ENCODE results near the gene UBXN11. TPM values are rescaled to one million over a fixed set of nuclear protein-coding genes. Genes with fewer than 3 reads are reported as not detected.

The UBXN11 gene
- total and polyA plus RNA-seq, 2 of the 13 experiments (the other 11 are each of a cell fraction or from before 2014, with no cell fraction given): 9.3 to 10.4 TPM

DNA sequence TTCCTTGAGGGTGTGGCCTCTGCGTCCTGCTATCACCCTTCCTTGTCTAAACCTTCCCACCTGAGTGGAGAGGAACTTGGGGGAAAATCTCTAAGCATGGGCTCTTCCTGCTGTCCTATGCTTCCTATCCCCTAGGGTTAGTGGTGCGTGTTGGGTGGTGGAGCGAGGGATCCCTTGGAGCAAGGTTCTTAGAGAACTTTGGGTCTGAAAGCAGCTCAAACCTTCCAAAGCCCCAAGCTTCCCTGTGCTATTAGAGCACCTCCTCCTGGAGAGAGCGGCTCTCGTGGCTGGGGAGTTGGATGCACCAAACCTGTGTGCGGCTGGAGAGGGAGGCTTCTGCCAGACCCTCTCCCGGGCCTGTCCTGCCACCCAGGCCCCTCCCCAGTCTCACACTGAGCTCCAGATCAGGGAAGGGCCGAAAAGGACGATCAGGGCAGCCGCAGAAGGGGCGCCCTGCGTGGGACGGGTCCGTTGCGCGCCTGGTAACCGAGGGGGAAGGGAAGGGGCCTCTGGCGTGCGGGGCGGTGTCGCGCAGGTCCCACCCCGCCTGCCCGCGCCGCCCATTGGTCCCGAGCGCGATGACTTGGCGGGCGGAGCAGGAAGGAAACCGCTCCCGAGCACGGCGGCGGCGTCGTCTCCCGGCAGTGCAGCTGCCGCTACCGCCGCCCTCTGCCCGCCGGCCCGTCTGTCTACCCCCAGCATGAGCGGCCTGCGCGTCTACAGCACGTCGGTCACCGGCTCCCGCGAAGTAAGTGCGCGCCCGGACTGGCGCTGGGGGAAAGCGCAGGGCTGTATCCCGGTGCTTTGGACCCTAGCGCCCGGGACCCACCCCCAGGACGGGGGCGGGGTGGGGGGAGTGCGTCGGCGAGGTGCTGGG lies 26.7 kb downstream of the UBXN11 start, which contains the start of gene SH3BGRL3 (continued):
- TF ChIP-seq, protein P1, sequence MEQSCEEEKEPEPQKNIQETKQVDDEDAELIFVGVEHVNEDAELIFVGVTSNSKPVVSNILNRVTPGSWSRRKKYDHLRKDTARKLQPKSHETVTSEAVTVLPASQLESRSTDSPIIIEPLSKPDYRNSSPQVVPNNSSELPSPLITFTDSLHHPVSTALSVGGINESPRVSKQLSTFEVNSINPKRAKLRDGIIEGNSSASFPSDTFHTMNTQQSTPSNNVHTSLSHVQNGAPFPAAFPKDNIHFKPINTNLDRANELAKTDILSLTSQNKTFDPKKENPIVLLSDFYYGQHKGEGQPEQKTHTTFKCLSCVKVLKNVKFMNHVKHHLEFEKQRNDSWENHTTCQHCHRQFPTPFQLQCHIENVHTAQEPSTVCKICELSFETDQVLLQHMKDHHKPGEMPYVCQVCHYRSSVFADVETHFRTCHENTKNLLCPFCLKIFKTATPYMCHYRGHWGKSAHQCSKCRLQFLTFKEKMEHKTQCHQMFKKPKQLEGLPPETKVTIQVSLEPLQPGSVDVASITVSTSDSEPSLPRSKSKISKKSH (CRISPR knock-in tag; IDR thresholded peaks at IDR 0.05; ENCODE audit: borderline replicate concordance): peak; percentile 39; the same call in 1 of the 2 replicates
- TF ChIP-seq, protein P2, sequence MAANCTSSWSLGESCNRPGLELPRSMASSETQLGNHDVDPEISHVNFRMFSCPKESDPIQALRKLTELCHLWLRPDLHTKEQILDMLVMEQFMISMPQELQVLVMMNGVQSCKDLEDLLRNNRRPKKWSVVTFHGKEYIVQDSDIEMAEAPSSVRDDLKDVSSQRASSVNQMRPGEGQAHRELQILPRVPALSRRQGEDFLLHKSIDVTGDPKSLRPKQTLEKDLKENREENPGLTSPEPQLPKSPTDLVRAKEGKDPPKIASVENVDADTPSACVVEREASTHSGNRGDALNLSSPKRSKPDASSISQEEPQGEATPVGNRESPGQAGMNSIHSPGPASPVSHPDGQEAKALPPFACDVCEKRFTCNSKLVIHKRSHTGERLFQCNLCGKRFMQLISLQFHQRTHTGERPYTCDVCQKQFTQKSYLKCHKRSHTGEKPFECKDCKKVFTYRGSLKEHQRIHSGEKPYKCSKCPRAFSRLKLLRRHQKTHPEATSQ (CRISPR knock-in tag; IDR thresholded peaks at IDR 0.05; ENCODE audit: borderline replicate concordance): peak; percentile 88; the same call in 1 of the 2 replicates
- TF ChIP-seq ZNF260 (CRISPR knock-in tag; IDR thresholded peaks at IDR 0.05; ENCODE audit: borderline replicate concordance, low read depth) (0 out of 2 replicates have a peak, but pooled peaks have one; percentile 69), IRF2 (CRISPR knock-in tag; IDR thresholded peaks at IDR 0.05) (peak; percentile 44; the same call in 1 of the 2 replicates), RBFOX2 (IDR thresholded peaks at IDR 0.05; ENCODE audit: low read depth, low read length) (peak; percentile 85), HOXA9 (CRISPR knock-in tag; IDR thresholded peaks at IDR 0.05; ENCODE audit: borderline replicate concordance) (0 out of 2 replicates have a peak, but pooled peaks have one; percentile 24), ZNF816 (CRISPR knock-in tag; IDR thresholded peaks at IDR 0.05; ENCODE audit: borderline replicate concordance) (peak; percentile 43; the same call in 1 of the 2 replicates), ZNF556 (CRISPR knock-in tag; IDR thresholded peaks at IDR 0.05; ENCODE audit: borderline replicate concordance) (peak; percentile 51; the same call in 1 of the 2 replicates), WIZ (CRISPR knock-in tag; IDR thresholded peaks at IDR 0.05) (no peak), CBX1 (IDR thresholded peaks at IDR 0.05; ENCODE audit: low read depth) (peak; percentile 57), ZMAT3 (CRISPR knock-in tag; conservative IDR thresholded peaks at IDR 0.05) (no peak; the same call in 1 of the 2 replicates)
- TF ChIP-seq, protein P3, sequence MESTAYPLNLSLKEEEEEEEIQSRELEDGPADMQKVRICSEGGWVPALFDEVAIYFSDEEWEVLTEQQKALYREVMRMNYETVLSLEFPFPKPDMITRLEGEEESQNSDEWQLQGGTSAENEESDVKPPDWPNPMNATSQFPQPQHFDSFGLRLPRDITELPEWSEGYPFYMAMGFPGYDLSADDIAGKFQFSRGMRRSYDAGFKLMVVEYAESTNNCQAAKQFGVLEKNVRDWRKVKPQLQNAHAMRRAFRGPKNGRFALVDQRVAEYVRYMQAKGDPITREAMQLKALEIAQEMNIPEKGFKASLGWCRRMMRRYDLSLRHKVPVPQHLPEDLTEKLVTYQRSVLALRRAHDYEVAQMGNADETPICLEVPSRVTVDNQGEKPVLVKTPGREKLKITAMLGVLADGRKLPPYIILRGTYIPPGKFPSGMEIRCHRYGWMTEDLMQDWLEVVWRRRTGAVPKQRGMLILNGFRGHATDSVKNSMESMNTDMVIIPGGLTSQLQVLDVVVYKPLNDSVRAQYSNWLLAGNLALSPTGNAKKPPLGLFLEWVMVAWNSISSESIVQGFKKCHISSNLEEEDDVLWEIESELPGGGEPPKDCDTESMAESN (CRISPR knock-in tag; conservative IDR thresholded peaks at IDR 0.05): peak; percentile 54
- TF ChIP-seq, protein P4, sequence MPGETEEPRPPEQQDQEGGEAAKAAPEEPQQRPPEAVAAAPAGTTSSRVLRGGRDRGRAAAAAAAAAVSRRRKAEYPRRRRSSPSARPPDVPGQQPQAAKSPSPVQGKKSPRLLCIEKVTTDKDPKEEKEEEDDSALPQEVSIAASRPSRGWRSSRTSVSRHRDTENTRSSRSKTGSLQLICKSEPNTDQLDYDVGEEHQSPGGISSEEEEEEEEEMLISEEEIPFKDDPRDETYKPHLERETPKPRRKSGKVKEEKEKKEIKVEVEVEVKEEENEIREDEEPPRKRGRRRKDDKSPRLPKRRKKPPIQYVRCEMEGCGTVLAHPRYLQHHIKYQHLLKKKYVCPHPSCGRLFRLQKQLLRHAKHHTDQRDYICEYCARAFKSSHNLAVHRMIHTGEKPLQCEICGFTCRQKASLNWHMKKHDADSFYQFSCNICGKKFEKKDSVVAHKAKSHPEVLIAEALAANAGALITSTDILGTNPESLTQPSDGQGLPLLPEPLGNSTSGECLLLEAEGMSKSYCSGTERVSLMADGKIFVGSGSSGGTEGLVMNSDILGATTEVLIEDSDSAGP (CRISPR knock-in tag; IDR thresholded peaks at IDR 0.05; ENCODE audit: borderline replicate concordance): peak; percentile 89; the same call in 1 of the 2 replicates
- TF ChIP-seq, protein P5, sequence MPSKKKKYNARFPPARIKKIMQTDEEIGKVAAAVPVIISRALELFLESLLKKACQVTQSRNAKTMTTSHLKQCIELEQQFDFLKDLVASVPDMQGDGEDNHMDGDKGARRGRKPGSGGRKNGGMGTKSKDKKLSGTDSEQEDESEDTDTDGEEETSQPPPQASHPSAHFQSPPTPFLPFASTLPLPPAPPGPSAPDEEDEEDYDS (CRISPR knock-in tag; IDR thresholded peaks at IDR 0.05): peak; percentile 53; the same call in 1 of the 2 replicates
- TF ChIP-seq, protein P6, sequence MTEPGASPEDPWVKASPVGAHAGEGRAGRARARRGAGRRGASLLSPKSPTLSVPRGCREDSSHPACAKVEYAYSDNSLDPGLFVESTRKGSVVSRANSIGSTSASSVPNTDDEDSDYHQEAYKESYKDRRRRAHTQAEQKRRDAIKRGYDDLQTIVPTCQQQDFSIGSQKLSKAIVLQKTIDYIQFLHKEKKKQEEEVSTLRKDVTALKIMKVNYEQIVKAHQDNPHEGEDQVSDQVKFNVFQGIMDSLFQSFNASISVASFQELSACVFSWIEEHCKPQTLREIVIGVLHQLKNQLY (CRISPR knock-in tag; IDR thresholded peaks at IDR 0.05): no peak
- TF ChIP-seq, protein P7, sequence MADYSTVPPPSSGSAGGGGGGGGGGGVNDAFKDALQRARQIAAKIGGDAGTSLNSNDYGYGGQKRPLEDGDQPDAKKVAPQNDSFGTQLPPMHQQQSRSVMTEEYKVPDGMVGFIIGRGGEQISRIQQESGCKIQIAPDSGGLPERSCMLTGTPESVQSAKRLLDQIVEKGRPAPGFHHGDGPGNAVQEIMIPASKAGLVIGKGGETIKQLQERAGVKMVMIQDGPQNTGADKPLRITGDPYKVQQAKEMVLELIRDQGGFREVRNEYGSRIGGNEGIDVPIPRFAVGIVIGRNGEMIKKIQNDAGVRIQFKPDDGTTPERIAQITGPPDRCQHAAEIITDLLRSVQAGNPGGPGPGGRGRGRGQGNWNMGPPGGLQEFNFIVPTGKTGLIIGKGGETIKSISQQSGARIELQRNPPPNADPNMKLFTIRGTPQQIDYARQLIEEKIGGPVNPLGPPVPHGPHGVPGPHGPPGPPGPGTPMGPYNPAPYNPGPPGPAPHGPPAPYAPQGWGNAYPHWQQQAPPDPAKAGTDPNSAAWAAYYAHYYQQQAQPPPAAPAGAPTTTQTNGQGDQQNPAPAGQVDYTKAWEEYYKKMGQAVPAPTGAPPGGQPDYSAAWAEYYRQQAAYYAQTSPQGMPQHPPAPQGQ (CRISPR knock-in tag; IDR thresholded peaks at IDR 0.05; ENCODE audit: borderline replicate concordance): no peak
